Endodermal cell (in vitro differentiated cells): ENCODE results near the gene TESK2. TPM values are rescaled to one million over a fixed set of nuclear protein-coding genes. Genes with fewer than 3 reads are reported as not detected.

Experiments used
- DNase-seq: peaks from one replicate; pipeline ENCODE4 v3.0.0-alpha.2; 2017
- H3K27ac ChIP-seq: 2 replicates; pipeline ENCODE4 v1.5.1; 2013; ENCODE audit warnings: mild to moderate bottlenecking, low read depth, low read length, moderate library complexity
- H3K27me3 ChIP-seq: 2 replicates; pipeline ENCODE4 v1.6.1; 2013; ENCODE audit warnings: mild to moderate bottlenecking, low read length, moderate library complexity; ENCODE audit not compliant: insufficient read depth, control insufficient read depth, poor library complexity, severe bottlenecking
- H3K36me3 ChIP-seq: 2 replicates; pipeline ENCODE4 v1.7.0; 2013; ENCODE audit warnings: mild to moderate bottlenecking, low read length, moderate library complexity; ENCODE audit not compliant: control insufficient read depth, insufficient read depth
- H3K4me1 ChIP-seq: one replicate; pipeline ENCODE4 v1.7.0; 2013; ENCODE audit warnings: low read length; ENCODE audit not compliant: control insufficient read depth, insufficient read depth
- H3K4me3 ChIP-seq: 2 replicates; pipeline ENCODE4 v1.5.1; 2013; ENCODE audit warnings: mild to moderate bottlenecking, low read length, moderate library complexity
- H3K9ac ChIP-seq: 2 replicates; pipeline ENCODE4 v1.6.1; 2013; ENCODE audit warnings: mild to moderate bottlenecking, low read length, moderate library complexity; ENCODE audit not compliant: poor library complexity, severe bottlenecking; ENCODE audit errors: extremely low read depth
- H3K9me3 ChIP-seq: 2 replicates; pipeline ENCODE4 v1.6.1; 2013; ENCODE audit warnings: mild to moderate bottlenecking, low read length, moderate library complexity; ENCODE audit not compliant: control insufficient read depth
- H3K27ac Mint-ChIP-seq: 2 replicates; pipeline ENCODE4 v1.8.0; 2020; ENCODE audit warnings: mixed read lengths
- H3K27me3 Mint-ChIP-seq: 2 replicates; pipeline ENCODE4 v1.8.0; 2021; ENCODE audit warnings: mild to moderate bottlenecking, mixed read lengths; ENCODE audit not compliant: insufficient read depth
- H3K36me3 Mint-ChIP-seq: 2 replicates; pipeline ENCODE4 v1.8.0; 2020; ENCODE audit warnings: low read depth, mixed read lengths
- H3K4me1 Mint-ChIP-seq: 2 replicates; pipeline ENCODE4 v1.8.0; 2020; ENCODE audit warnings: mixed read lengths
- H3K4me3 Mint-ChIP-seq: 2 replicates; pipeline ENCODE4 v1.8.0; 2020; ENCODE audit warnings: mild to moderate bottlenecking, moderate library complexity, mixed read lengths
- H3K9me3 Mint-ChIP-seq: 2 replicates; pipeline ENCODE4 v1.8.0; 2020; ENCODE audit warnings: mild to moderate bottlenecking, mixed read lengths
- CTCF ChIP-seq: fragments of 200-600 bp; sonication (generic); conservative IDR thresholded peaks from 2 replicates; pipeline ENCODE4 v1.5.0; 2021; ENCODE audit warnings: antibody characterized with exemption, mild to moderate bottlenecking
- WGBS, 2 experiments: methylation state at CpG; one replicate each; pipeline versions ENCODE4 v1.1.5 to v1.1.7; 2013; ENCODE audit warnings: missing lambda C conversion rate in 2 of 2, mixed read lengths in 1 of 2; ENCODE audit not compliant: insufficient coverage in 1 of 2, insufficient read length in 1 of 2; 5-methylcytosine and 5-hydroxymethylcytosine counted together
- total RNA-seq, 2 donors: library from RNA; stranded (reverse); fragmentation: NEBNext Ultra II Directional in 1 of 2; extraction: Animal tissue kit (Norgen Biotek cat#: 25700) in 1 of 2; gene quantifications; 2 replicates in 1 of 2; 3 replicates in 1 of 2; pipeline ENCODE4 v1.2.1, GENCODE V29; 2021

Gene TESK2
- total RNA-seq, 2 donors from 2014 or later, result 9.7 to 10.3 TPM

- Histone ChIP-seq H3K27me3 (no peaks in the 10 kb centered on the region), H3K9me3 (no peaks in the 10 kb centered on the region), H3K9ac (no peak overlapping the region), H3K27ac (no peak overlapping the region), H3K4me1 (no peaks in the 10 kb centered on the region), H3K36me3 (no peaks in the 10 kb centered on the region), H3K4me3 (no peak overlapping the region)
- DNase-seq, result no peak
- Mint-ChIP-seq H3K4me1 (no peaks in the 10 kb centered on the region), H3K36me3 (no peaks in the 10 kb centered on the region), H3K27ac (no peak overlapping the region), H3K9me3 (no peaks in the 10 kb centered on the region), H3K4me3 (no peak overlapping the region), H3K27me3 (no peaks in the 10 kb centered on the region)
- 86 to 87% methylated on average over 1 of the region's 1 CpG for WGBS, 2 experiments
- no peak for TF ChIP-seq CTCF
These were observed 107.8 kb downstream of the TESK2 start for GRCh38 chr1:45383191-45383590.

GRCh38 chr1:45381243-45381642, 109.7 kb downstream of the TESK2 start:
- TF ChIP-seq CTCF, result no peak
- no peaks in the 10 kb centered on the region for H3K27me3 ChIP-seq
- H3K4me3 ChIP-seq, result no peak overlapping the region
- Mint-ChIP-seq H3K9me3 (no peaks in the 10 kb centered on the region), H3K27ac (no peak overlapping the region), H3K27me3 (no peaks in the 10 kb centered on the region), H3K4me1 (no peaks in the 10 kb centered on the region), H3K36me3 (peaks cover 2% of the 10 kb centered on the region), H3K4me3 (no peak overlapping the region)
- no peaks in the 10 kb centered on the region for H3K4me1 ChIP-seq
- no peak for DNase-seq
- 95 to 100% methylated on average over 2 of the region's 2 CpGs for WGBS, 2 experiments
- no peak overlapping the region for H3K9ac ChIP-seq
- H3K36me3 ChIP-seq, result no peaks in the 10 kb centered on the region
- no peaks in the 10 kb centered on the region for H3K9me3 ChIP-seq
- no peak overlapping the region for H3K27ac ChIP-seq

- DNase-seq, result no peak
- Histone ChIP-seq H3K9me3 (no peaks in the 10 kb centered on the region), H3K4me1 (no peaks in the 10 kb centered on the region), H3K36me3 (no peaks in the 10 kb centered on the region), H3K4me3 (no peak overlapping the region), H3K27me3 (no peaks in the 10 kb centered on the region), H3K9ac (no peak overlapping the region), H3K27ac (no peak overlapping the region)
- Mint-ChIP-seq H3K36me3 (peaks cover 2% of the 10 kb centered on the region), H3K4me3 (no peak overlapping the region), H3K27me3 (no peaks in the 10 kb centered on the region), H3K9me3 (no peaks in the 10 kb centered on the region), H3K4me1 (no peaks in the 10 kb centered on the region), H3K27ac (no peak overlapping the region)
- 80 to 83% methylated on average over 1 of the region's 1 CpG for WGBS, 2 experiments
- TF ChIP-seq CTCF, result no peak
These were observed 110.2 kb downstream of the TESK2 start for GRCh38 chr1:45380730-45381129.
